WTC11 (cell line): Measurements from ENCODE around the gene SLC25A20. TPM values are rescaled to one million over a fixed set of nuclear protein-coding genes. Genes with fewer than 3 reads are reported as not detected.

ENCODE experiments used
- ATAC-seq: fragments of 200-7000 bp; cut with Tn5 transposase; 2 replicates; pipeline ENCODE4 v1.10.0; 2021; ENCODE audit warnings: mild to moderate bottlenecking, moderate library complexity
- CTCF ChIA-PET: fragments of 300-600 bp; sonication (Branson Sonifier 250); formaldehyde crosslinking; loops from one replicate; lab custom pipeline; 2021; ENCODE audit warnings: antibody characterized with exemption; lab: Charles Lee
- POLR2A ChIA-PET: fragments of 350-600 bp; sonication (Branson Sonifier 250); formaldehyde crosslinking; loops from one replicate; lab custom pipeline; 2021; ENCODE audit warnings: antibody characterized with exemption; lab: Charles Lee
- DNase-seq: peaks from one replicate; pipeline ENCODE4 v3.0.0; 2021; ENCODE audit warnings: low spot score
- H3K27ac Mint-ChIP-seq: 2 replicates; pipeline ENCODE4 v1.8.0; 2021; ENCODE audit warnings: mixed read lengths
- H3K27me3 Mint-ChIP-seq: 2 replicates; pipeline ENCODE4 v1.8.0; 2021; ENCODE audit warnings: low read depth, mild to moderate bottlenecking, moderate library complexity, mixed read lengths
- H3K36me3 Mint-ChIP-seq: 2 replicates; pipeline ENCODE4 v1.8.0; 2021; ENCODE audit warnings: mixed read lengths
- H3K4me1 Mint-ChIP-seq: 2 replicates; pipeline ENCODE4 v1.8.0; 2022; ENCODE audit warnings: mixed read lengths
- H3K4me3 Mint-ChIP-seq: 2 replicates; pipeline ENCODE4 v1.8.0; 2021; ENCODE audit warnings: mild to moderate bottlenecking, moderate library complexity, mixed read lengths
- H3K9me3 Mint-ChIP-seq: 2 replicates; pipeline ENCODE4 v1.8.0; 2021; ENCODE audit warnings: mixed read lengths
- ATF6 ChIP-seq: sonication (generic); formaldehyde crosslinking; IDR thresholded peaks from 2 replicates; pipeline ENCODE4 v1.8.1; 2023; ENCODE audit warnings: mild to moderate bottlenecking, missing genetic modification reagents
- E2F4 ChIP-seq: sonication (generic); formaldehyde crosslinking; IDR thresholded peaks from 2 replicates; pipeline ENCODE4 v1.8.1; 2022; ENCODE audit warnings: low read depth, mild to moderate bottlenecking, moderate library complexity, missing genetic modification reagents, borderline replicate concordance
- EMX1 ChIP-seq: fragments of 250-450 bp; sonication (Bioruptor Pico); IDR thresholded peaks from 2 replicates; pipeline ENCODE4 v1.8.0; 2021; ENCODE audit warnings: mild to moderate bottlenecking
- GABPB1 ChIP-seq: sonication (generic); formaldehyde crosslinking; IDR thresholded peaks from 2 replicates; pipeline ENCODE4 v1.8.1; 2023; ENCODE audit warnings: mild to moderate bottlenecking, missing genetic modification reagents
- NR1H2 ChIP-seq: sonication (generic); formaldehyde crosslinking; IDR thresholded peaks from 2 replicates; pipeline ENCODE4 v1.9.0; 2021; ENCODE audit warnings: mild to moderate bottlenecking, moderate library complexity, missing genetic modification reagents
- PREB ChIP-seq: sonication (generic); formaldehyde crosslinking; IDR thresholded peaks from 2 replicates; pipeline ENCODE4 v1.8.1; 2022; ENCODE audit warnings: mild to moderate bottlenecking, missing genetic modification reagents, moderate library complexity, borderline replicate concordance
- RORB ChIP-seq: fragments of 250-450 bp; sonication (Bioruptor Pico); IDR thresholded peaks from 2 replicates; pipeline ENCODE4 v1.9.0; 2021; ENCODE audit warnings: mild to moderate bottlenecking
- SMAD3 ChIP-seq: sonication (generic); formaldehyde crosslinking; IDR thresholded peaks from 2 replicates; pipeline ENCODE4 v1.8.0; 2022; ENCODE audit warnings: missing genetic modification reagents, mild to moderate bottlenecking, borderline replicate concordance
- TCF7 ChIP-seq: sonication (generic); formaldehyde crosslinking; IDR thresholded peaks from 2 replicates; pipeline ENCODE4 v1.8.0; 2022; ENCODE audit warnings: mild to moderate bottlenecking, low read depth, missing genetic modification reagents, moderate library complexity
- TEAD4 ChIP-seq: sonication (generic); formaldehyde crosslinking; IDR thresholded peaks from 2 replicates; pipeline ENCODE4 v1.8.0; 2022; ENCODE audit warnings: mild to moderate bottlenecking, missing genetic modification reagents
- ZNF281 ChIP-seq: sonication (generic); formaldehyde crosslinking; IDR thresholded peaks from 2 replicates; pipeline ENCODE4 v1.8.0; 2023; ENCODE audit warnings: mild to moderate bottlenecking, missing genetic modification reagents
- ZNF423 ChIP-seq: fragments of 250-450 bp; sonication (Bioruptor Pico); IDR thresholded peaks from 2 replicates; pipeline ENCODE4 v2.1.2; 2022; ENCODE audit warnings: mild to moderate bottlenecking, moderate library complexity
- ZNF671 ChIP-seq: fragments of 250-450 bp; sonication (Bioruptor Pico); IDR thresholded peaks from 2 replicates; pipeline ENCODE4 v1.8.0; 2021; ENCODE audit warnings: mild to moderate bottlenecking
- total RNA-seq: library from RNA; stranded (reverse); gene quantifications from 3 replicates; pipeline ENCODE4 v1.2.3, GENCODE V29; 2021
- TF ChIP-seq, protein P1 (sequence below): fragments of 250-450 bp; sonication (Bioruptor Pico); IDR thresholded peaks from 2 replicates; pipeline ENCODE4 v1.9.0; 2021; ENCODE audit warnings: mild to moderate bottlenecking
- TF ChIP-seq, protein P2 (sequence below): sonication (generic); formaldehyde crosslinking; IDR thresholded peaks from 2 replicates; pipeline ENCODE4 v1.8.0; 2023; ENCODE audit warnings: missing genetic modification reagents, mild to moderate bottlenecking, borderline replicate concordance
- TF ChIP-seq, protein P3 (sequence below): sonication (generic); formaldehyde crosslinking; IDR thresholded peaks from 2 replicates; pipeline ENCODE4 v1.8.1; 2022; ENCODE audit warnings: mild to moderate bottlenecking, moderate library complexity, missing genetic modification reagents
- TF ChIP-seq, protein P4 (sequence below): sonication (generic); formaldehyde crosslinking; conservative IDR thresholded peaks from 2 replicates; pipeline ENCODE4 v1.8.1; 2022; ENCODE audit warnings: mild to moderate bottlenecking, missing genetic modification reagents
- TF ChIP-seq, protein P5 (sequence below): sonication (generic); formaldehyde crosslinking; IDR thresholded peaks from 2 replicates; pipeline ENCODE4 v1.8.0; 2022; ENCODE audit warnings: mild to moderate bottlenecking, missing genetic modification reagents

SLC25A20 gene
- total RNA-seq, 1 experiment from 2014 or later, result 4.9 TPM

DNA sequence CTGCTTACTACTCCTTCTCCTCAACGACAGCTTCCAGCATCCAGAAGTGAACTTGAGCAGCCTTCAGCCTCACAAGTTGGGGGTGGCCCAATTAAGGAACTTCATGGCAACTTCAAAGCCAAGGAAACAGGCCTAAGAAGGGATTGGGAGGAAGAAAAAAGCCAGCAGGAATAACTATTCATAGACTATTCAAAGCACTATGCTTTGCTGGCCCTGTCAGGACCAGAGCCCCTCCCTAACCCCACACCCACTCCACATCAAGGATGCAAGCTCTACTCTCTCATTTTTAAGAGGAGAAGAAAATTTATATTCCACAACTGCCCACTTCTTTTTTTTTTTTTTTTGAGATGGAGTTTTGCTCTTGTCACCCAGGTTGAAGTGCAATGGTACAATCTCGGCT is 41.0 kb downstream of the SLC25A20 start (continued):
- no peak for TF ChIP-seq ATF6
- TF ChIP-seq SMAD3, result no peak
- no peak for TF ChIP-seq PREB (CRISPR knock-in tag)
- TF ChIP-seq TEAD4 (CRISPR knock-in tag), result no peak
- no peak for TF ChIP-seq ZNF281
- TF ChIP-seq, protein P1, sequence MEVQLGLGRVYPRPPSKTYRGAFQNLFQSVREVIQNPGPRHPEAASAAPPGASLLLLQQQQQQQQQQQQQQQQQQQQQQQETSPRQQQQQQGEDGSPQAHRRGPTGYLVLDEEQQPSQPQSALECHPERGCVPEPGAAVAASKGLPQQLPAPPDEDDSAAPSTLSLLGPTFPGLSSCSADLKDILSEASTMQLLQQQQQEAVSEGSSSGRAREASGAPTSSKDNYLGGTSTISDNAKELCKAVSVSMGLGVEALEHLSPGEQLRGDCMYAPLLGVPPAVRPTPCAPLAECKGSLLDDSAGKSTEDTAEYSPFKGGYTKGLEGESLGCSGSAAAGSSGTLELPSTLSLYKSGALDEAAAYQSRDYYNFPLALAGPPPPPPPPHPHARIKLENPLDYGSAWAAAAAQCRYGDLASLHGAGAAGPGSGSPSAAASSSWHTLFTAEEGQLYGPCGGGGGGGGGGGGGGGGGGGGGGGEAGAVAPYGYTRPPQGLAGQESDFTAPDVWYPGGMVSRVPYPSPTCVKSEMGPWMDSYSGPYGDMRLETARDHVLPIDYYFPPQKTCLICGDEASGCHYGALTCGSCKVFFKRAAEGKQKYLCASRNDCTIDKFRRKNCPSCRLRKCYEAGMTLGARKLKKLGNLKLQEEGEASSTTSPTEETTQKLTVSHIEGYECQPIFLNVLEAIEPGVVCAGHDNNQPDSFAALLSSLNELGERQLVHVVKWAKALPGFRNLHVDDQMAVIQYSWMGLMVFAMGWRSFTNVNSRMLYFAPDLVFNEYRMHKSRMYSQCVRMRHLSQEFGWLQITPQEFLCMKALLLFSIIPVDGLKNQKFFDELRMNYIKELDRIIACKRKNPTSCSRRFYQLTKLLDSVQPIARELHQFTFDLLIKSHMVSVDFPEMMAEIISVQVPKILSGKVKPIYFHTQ (CRISPR knock-in tag), result no peak
- TF ChIP-seq TCF7 (CRISPR knock-in tag), result no peak
- no peak for TF ChIP-seq ZNF671 (CRISPR knock-in tag)
- TF ChIP-seq, protein P2, sequence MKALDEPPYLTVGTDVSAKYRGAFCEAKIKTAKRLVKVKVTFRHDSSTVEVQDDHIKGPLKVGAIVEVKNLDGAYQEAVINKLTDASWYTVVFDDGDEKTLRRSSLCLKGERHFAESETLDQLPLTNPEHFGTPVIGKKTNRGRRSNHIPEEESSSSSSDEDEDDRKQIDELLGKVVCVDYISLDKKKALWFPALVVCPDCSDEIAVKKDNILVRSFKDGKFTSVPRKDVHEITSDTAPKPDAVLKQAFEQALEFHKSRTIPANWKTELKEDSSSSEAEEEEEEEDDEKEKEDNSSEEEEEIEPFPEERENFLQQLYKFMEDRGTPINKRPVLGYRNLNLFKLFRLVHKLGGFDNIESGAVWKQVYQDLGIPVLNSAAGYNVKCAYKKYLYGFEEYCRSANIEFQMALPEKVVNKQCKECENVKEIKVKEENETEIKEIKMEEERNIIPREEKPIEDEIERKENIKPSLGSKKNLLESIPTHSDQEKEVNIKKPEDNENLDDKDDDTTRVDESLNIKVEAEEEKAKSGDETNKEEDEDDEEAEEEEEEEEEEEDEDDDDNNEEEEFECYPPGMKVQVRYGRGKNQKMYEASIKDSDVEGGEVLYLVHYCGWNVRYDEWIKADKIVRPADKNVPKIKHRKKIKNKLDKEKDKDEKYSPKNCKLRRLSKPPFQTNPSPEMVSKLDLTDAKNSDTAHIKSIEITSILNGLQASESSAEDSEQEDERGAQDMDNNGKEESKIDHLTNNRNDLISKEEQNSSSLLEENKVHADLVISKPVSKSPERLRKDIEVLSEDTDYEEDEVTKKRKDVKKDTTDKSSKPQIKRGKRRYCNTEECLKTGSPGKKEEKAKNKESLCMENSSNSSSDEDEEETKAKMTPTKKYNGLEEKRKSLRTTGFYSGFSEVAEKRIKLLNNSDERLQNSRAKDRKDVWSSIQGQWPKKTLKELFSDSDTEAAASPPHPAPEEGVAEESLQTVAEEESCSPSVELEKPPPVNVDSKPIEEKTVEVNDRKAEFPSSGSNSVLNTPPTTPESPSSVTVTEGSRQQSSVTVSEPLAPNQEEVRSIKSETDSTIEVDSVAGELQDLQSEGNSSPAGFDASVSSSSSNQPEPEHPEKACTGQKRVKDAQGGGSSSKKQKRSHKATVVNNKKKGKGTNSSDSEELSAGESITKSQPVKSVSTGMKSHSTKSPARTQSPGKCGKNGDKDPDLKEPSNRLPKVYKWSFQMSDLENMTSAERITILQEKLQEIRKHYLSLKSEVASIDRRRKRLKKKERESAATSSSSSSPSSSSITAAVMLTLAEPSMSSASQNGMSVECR (CRISPR knock-in tag), result no peak
- no peak for TF ChIP-seq GABPB1

DNA sequence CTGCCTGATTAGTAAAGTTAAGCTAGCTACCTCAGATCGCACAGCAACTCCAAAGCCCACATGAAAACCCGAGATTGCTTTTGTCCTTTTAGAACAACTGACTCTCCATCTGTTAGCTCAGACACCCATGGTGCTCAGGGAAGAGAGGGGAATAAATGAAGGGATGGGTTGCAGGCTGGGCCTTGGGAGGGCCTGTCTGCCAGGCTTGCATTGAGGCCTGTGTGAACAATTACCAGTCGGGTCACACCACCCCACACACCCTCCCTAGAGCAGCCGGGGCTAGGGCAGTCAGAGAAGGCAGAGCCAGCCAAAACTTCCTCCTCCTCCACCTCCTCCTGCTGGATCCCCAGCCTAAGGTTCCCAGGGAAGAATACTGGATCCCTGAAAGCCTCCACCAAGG is 42.2 kb downstream of the SLC25A20 start:
- ChIA-PET CTCF (interaction anchor here (0.5 to 1.7 kb wide), 6 partner anchors 9 to 344 kb away, joined by 3 to 6 read pairs (median 4); partner anchors contain the start of gene PRKAR2A), POLR2A (interaction anchor here (0.6 to 0.9 kb wide), 3 partner anchors 17 to 389 kb away, joined by 3 to 5 read pairs (median 4); partner anchors contain the start of gene IP6K2)
- H3K4me1 Mint-ChIP-seq, result no peaks in the 10 kb centered on the region
- H3K27me3 Mint-ChIP-seq, result no peaks in the 10 kb centered on the region
- peak overlapping the region; percentile 83 for H3K27ac Mint-ChIP-seq
- no peaks in the 10 kb centered on the region for H3K36me3 Mint-ChIP-seq
- DNase-seq, result no peak
- H3K4me3 Mint-ChIP-seq, result no peak overlapping the region
- no peaks in the 10 kb centered on the region for H3K9me3 Mint-ChIP-seq
- ATAC-seq, result peak; percentile 48; the same call in 1 of the 2 replicates
- TF ChIP-seq ZNF423 (CRISPR knock-in tag), result no peak
- TF ChIP-seq RORB (CRISPR knock-in tag), result no peak
- no peak for TF ChIP-seq E2F4 (CRISPR knock-in tag)
- no peak for TF ChIP-seq GABPB1
- no peak for TF ChIP-seq EMX1 (CRISPR knock-in tag)
- TF ChIP-seq NR1H2 (CRISPR knock-in tag), result no peak
- TF ChIP-seq, protein P3, sequence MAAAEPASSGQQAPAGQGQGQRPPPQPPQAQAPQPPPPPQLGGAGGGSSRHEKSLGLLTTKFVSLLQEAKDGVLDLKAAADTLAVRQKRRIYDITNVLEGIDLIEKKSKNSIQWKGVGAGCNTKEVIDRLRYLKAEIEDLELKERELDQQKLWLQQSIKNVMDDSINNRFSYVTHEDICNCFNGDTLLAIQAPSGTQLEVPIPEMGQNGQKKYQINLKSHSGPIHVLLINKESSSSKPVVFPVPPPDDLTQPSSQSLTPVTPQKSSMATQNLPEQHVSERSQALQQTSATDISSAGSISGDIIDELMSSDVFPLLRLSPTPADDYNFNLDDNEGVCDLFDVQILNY (CRISPR knock-in tag), result no peak
- TF ChIP-seq, protein P4, sequence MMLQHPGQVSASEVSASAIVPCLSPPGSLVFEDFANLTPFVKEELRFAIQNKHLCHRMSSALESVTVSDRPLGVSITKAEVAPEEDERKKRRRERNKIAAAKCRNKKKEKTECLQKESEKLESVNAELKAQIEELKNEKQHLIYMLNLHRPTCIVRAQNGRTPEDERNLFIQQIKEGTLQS (CRISPR knock-in tag), result no peak
- TF ChIP-seq, protein P5, sequence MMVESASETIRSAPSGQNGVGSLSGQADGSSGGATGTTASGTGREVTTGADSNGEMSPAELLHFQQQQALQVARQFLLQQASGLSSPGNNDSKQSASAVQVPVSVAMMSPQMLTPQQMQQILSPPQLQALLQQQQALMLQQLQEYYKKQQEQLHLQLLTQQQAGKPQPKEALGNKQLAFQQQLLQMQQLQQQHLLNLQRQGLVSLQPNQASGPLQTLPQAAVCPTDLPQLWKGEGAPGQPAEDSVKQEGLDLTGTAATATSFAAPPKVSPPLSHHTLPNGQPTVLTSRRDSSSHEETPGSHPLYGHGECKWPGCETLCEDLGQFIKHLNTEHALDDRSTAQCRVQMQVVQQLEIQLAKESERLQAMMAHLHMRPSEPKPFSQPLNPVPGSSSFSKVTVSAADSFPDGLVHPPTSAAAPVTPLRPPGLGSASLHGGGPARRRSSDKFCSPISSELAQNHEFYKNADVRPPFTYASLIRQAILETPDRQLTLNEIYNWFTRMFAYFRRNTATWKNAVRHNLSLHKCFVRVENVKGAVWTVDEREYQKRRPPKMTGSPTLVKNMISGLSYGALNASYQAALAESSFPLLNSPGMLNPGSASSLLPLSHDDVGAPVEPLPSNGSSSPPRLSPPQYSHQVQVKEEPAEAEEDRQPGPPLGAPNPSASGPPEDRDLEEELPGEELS, result no peak
